Measurements from ENCODE around the gene ALOX15B.

ALOX15B gene

GRCh38 chr17:7997186-7997585, 41.7 kb upstream of the ALOX15B start:
- no peak overlapping the region for H3K4me3 ChIP-seq (replicated peaks; ENCODE audit: low read depth, low read length)
- TF ChIP-seq, protein P1, sequence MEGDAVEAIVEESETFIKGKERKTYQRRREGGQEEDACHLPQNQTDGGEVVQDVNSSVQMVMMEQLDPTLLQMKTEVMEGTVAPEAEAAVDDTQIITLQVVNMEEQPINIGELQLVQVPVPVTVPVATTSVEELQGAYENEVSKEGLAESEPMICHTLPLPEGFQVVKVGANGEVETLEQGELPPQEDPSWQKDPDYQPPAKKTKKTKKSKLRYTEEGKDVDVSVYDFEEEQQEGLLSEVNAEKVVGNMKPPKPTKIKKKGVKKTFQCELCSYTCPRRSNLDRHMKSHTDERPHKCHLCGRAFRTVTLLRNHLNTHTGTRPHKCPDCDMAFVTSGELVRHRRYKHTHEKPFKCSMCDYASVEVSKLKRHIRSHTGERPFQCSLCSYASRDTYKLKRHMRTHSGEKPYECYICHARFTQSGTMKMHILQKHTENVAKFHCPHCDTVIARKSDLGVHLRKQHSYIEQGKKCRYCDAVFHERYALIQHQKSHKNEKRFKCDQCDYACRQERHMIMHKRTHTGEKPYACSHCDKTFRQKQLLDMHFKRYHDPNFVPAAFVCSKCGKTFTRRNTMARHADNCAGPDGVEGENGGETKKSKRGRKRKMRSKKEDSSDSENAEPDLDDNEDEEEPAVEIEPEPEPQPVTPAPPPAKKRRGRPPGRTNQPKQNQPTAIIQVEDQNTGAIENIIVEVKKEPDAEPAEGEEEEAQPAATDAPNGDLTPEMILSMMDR (IDR thresholded peaks at IDR 0.05; ENCODE audit: low read length, missing control alignments): peak; percentile 56
- peak; percentile 51 for DNase-seq (ENCODE audit: low read depth)

DNA sequence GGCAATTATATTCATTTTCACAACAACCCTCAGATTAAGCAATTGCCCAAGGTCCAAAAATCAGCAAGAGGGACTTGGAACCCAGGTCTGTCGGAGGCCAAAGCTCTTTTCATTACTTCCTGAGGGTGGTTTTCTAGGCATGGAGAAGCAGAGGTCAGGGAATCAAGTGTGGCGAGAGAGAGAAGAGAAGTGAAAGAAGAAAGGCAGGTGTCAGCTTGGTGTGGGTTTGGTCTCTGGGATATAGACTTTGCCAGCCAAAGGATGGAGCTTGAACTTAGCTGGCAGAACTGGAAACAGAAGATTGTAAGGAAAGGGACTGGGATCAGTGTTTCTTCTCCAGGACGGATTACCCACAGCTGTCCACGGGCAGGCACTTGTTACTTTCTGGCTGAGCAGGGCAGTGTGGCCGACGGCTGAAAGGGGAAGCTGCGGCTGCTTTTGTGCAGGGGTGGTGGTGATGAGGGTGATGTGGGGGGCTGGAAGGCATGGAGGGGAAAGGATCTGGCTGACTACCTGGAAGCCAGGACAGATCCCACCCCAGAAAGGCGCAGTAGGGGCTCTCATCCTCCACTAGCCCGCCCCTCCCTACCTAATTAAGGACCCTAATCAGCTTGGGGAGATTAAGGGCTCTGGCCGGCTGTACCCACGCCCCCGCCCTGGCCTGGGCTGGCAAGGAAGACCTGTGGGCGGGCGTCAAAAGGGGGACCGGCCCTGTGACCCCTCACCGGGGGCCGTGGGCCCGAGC, 36.7 kb upstream of the ALOX15B start, which contains the start of gene GUCY2D:
Gene GUCY2D (plus strand): TSS at position 640 of the 745 bp plus-strand sequence. CDS start 433 bp downstream, outside the sequence.
- TF ChIP-seq, protein P1 (IDR thresholded peaks at IDR 0.05; ENCODE audit: low read length, missing control alignments): no peak
- H3K4me3 ChIP-seq (replicated peaks; ENCODE audit: low read depth, low read length): no peak within 1 kb of the TSS
- DNase-seq (ENCODE audit: low read depth): no peak

DNA sequence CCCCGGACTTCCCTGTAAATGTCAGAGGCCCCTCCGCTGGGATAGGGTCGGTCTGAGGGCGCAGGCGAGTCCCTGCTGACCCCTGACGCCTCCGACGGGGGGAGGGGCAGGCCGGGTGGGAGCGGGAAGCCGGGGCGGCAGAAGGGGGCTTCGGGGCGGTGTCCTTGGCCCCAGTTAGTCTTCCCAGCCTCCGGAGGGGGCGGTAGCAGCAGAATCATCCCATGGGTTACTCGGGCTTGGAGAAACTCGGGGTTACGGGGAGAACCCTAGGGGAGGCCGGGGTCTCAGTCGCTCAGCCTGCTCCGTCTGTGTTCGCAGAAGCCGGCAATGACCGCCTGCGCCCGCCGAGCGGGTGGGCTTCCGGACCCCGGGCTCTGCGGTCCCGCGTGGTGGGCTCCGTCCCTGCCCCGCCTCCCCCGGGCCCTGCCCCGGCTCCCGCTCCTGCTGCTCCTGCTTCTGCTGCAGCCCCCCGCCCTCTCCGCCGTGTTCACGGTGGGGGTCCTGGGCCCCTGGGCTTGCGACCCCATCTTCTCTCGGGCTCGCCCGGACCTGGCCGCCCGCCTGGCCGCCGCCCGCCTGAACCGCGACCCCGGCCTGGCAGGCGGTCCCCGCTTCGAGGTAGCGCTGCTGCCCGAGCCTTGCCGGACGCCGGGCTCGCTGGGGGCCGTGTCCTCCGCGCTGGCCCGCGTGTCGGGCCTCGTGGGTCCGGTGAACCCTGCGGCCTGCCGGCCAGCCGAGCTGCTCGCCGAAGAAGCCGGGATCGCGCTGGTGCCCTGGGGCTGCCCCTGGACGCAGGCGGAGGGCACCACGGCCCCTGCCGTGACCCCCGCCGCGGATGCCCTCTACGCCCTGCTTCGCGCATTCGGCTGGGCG, 35.9 kb upstream of the ALOX15B start:
- no peak overlapping the region for H3K4me3 ChIP-seq (replicated peaks; ENCODE audit: low read depth, low read length)

GRCh38 chr17:8003594-8004181, 35.2 kb upstream of the ALOX15B start:
- TF ChIP-seq, protein P1 (IDR thresholded peaks at IDR 0.05; ENCODE audit: low read length, missing control alignments): no peak
- H3K4me3 ChIP-seq (replicated peaks; ENCODE audit: low read depth, low read length): no peak overlapping the region
- no peak for DNase-seq (ENCODE audit: low read depth)

More for the DNA sequence above, 35.9 kb upstream of the ALOX15B start:
- no peak for DNase-seq (ENCODE audit: low read depth)
- TF ChIP-seq, protein P1 (IDR thresholded peaks at IDR 0.05; ENCODE audit: low read length, missing control alignments): no peak

- DNase-seq (ENCODE audit: low read depth): peak; percentile 73
- H3K4me3 ChIP-seq (replicated peaks; ENCODE audit: low read depth, low read length): no peak overlapping the region
- TF ChIP-seq, protein P1 (IDR thresholded peaks at IDR 0.05; ENCODE audit: low read length, missing control alignments): no peak
Measured at GRCh38 chr17:8004899-8005298, 34.0 kb upstream of the ALOX15B start.

- TF ChIP-seq, protein P1 (IDR thresholded peaks at IDR 0.05; ENCODE audit: low read length, missing control alignments): no peak
- H3K4me3 ChIP-seq (replicated peaks; ENCODE audit: low read depth, low read length): no peak overlapping the region
- DNase-seq (ENCODE audit: low read depth): no peak
Measured at GRCh38 chr17:8005357-8005756, 33.5 kb upstream of the ALOX15B start.
